Ishikawa (cell line): ENCODE data around the gene KLHDC8A.

Source experiments
- CEBPB ChIP-seq: IDR thresholded peaks from 2 replicates; pipeline ENCODE4 v1.6.1; 2012
- EP300 ChIP-seq: IDR thresholded peaks from 2 replicates; pipeline ENCODE4 v1.6.1; 2012; ENCODE audit warnings: borderline replicate concordance
- FOXM1 ChIP-seq: IDR thresholded peaks from 2 replicates; pipeline ENCODE4 v1.6.1; 2012; ENCODE audit warnings: low read depth, borderline replicate concordance
- MAX ChIP-seq: IDR thresholded peaks from 2 replicates; pipeline ENCODE4 v1.6.1; 2012
- NFIC ChIP-seq: IDR thresholded peaks from 2 replicates; pipeline ENCODE4 v1.6.1; 2012
- RAD21 ChIP-seq: IDR thresholded peaks from 2 replicates; pipeline ENCODE4 v1.6.1; 2012; ENCODE audit warnings: low read depth
- REST ChIP-seq: IDR thresholded peaks from 2 replicates; pipeline ENCODE4 v1.6.1; 2012; ENCODE audit warnings: low read depth, mild to moderate bottlenecking
- TAF1 ChIP-seq: IDR thresholded peaks from 2 replicates; pipeline ENCODE4 v1.6.1; 2012; ENCODE audit warnings: low read depth, mild to moderate bottlenecking
- TEAD4 ChIP-seq: IDR thresholded peaks from 2 replicates; pipeline ENCODE4 v1.6.1; 2012
- USF1 ChIP-seq: IDR thresholded peaks from 2 replicates; pipeline ENCODE4 v1.6.1; 2012
- YY1 ChIP-seq: IDR thresholded peaks from 2 replicates; pipeline ENCODE4 v1.6.1; 2012; ENCODE audit warnings: low read depth
- ZBTB7A ChIP-seq: IDR thresholded peaks from 2 replicates; pipeline ENCODE4 v1.6.1; 2012; ENCODE audit warnings: low read depth

DNA sequence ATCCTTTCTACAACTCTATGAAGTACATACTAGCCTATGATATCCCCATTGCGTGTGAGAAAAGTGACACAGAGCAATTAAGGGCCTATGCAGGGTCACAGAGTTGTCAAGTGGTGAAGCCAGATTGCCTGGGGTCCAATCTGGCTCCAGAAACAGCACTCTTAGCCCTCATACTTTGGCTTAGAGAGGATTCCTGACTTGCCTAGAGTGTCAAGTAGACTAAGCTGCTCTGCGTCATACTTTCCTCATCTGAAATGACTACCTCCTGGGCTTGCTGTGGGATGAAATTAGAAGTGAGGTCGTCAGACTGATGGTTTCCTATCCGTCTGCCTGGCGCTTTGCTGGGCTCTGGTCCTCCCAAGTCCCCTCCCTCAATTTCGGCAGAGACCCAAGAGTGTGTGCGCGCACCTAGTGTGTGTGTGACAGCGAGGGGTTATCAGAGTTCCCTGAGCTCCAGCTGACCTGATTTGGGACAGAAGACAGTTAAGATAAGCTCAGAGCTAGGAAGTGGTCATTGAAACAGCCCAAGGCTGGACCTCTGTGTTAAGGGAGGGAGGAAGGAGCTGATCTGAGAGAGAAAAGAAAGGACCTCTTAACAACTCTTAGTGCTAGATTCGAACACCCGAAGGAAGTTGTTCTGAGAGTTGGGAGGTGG, 29.8 kb downstream of the KLHDC8A start:
- no peak for TF ChIP-seq REST
- no peak for TF ChIP-seq EP300
- no peak for TF ChIP-seq ZBTB7A
- no peak for TF ChIP-seq RAD21
- TF ChIP-seq TAF1, result no peak
- TF ChIP-seq USF1, result no peak
- no peak for TF ChIP-seq MAX
- no peak for TF ChIP-seq TEAD4
- TF ChIP-seq YY1, result no peak
- no peak for TF ChIP-seq CEBPB
- no peak for TF ChIP-seq NFIC
- TF ChIP-seq FOXM1, result no peak
